SKM-1 treated with dmso at 0.1 percent for 144 hours (cell line): ENCODE measurements around the gene WDR89.
A peak's percentile ranks its signal among the peaks of the same experiment; 100 is the strongest.
"Not testable (repeated sequence)": the region's sequence is repeated elsewhere in the genome, so short reads cannot be mapped to it uniquely, and the experiment has no call there.

Experiments used
- DNase-seq: peaks from one replicate; lab custom pipeline; 2025; ENCODE audit not compliant: unreplicated experiment; lab: John Stamatoyannopoulos, UW

The WDR89 gene

GRCh38 chr14:63654346-63654745 lies 12.7 kb upstream of the WDR89 start:
- DNase-seq: no peak

DNA sequence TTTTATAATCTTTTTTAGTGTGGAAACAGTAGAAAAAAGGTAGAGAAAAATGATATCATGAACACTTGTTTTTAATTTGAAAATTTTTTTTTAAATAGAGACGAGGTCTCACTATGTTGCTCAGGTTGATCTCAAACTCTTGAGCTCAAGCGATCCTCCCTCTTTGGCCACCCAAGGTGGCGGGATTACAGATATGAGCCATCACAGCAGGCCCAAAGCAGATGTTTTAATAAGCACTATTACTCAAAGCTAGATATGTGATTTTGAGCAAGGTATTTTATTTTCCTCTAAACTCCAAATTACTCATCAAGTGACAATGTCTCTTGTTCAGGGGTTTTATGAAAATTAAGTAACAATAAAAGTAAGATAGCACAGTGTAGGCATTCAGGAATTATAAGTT lies 10.7 kb upstream of the WDR89 start:
- no peak for DNase-seq

DNA sequence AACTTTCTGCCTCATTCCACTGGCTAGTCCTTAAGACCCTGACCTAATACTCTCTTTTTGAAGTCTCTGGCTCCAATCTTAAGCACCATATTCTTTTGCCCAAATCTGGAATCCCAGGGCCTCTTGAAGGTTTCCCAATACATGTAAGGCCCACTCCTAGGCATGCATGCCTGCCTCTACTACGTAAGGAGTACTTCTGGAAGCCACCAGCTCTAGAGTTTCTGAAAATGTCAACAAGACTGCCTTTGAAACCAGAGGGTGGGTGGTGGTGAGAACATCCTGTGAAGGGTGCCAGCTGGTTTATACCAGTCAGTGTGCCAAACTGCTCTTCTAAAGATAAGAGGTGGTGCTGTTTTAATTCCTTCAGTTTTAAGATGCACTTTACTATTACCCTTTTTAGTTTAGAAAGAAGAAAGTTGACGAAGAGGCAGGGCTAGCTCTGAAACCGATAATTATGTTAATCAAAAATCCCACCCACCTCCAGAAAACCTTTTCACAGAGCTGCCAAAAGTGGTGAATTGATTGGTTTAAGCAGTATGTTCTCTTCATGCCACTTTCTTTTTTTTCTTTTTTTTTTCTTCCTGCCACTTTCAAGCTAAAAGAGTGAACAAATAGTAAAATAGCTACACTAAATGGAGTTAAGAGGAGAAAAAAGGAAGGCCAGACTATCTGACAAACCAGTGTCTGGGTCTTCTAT lies 8.7 kb upstream of the WDR89 start:
- no peak for DNase-seq

GRCh38 chr14:63647696-63648410 lies 6.2 kb upstream of the WDR89 start:
- no peak for DNase-seq

- no peak for DNase-seq
Measured at GRCh38 chr14:63644741-63645140, 3.1 kb upstream of the WDR89 start.

- DNase-seq: no peak
Measured at GRCh38 chr14:63642656-63643382, 1.1 kb upstream of the WDR89 start.

DNA sequence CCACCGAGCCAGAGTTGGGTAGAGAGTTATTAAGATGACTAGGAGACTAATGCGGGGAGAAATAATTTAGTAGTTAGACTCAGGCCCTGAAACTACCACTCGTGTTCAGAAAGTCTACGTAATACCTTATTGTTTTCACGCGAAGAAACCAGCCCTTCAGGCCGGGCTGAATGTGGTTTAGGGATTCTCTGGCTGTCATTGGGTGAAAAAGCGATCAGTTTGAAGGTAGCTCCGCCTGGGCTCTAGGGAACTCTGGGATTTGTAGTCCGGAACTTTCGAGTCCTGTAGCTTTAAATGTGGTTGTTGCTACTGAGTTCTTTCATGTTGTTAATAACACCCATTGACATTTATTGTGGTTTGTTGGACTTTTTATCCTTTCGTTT lies 549 bp upstream of the WDR89 start:
- DNase-seq: peak; percentile 75

DNA sequence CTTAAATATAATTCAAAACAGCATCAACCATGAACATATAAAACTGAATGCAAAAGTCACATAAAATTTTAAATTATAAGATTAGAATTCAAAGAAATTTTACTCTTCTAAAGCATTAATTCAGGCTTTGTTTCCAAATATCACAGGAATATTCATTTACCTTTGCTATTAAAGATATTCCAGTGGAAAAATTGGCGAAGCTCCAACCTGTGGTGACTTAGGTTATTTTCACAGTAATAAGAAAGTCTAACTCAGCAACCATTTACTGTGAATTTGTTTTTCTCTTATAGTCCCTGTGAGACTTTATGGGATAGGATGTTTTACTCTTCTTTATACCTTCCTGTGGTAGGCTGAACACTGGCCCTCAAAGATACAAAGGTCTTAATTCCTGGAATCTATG lies 3.2 kb downstream of the WDR89 start:
- DNase-seq: no peak

GRCh38 chr14:63636094-63636635 lies 5.5 kb downstream of the WDR89 start:
- not testable (repeated sequence) for DNase-seq

DNA sequence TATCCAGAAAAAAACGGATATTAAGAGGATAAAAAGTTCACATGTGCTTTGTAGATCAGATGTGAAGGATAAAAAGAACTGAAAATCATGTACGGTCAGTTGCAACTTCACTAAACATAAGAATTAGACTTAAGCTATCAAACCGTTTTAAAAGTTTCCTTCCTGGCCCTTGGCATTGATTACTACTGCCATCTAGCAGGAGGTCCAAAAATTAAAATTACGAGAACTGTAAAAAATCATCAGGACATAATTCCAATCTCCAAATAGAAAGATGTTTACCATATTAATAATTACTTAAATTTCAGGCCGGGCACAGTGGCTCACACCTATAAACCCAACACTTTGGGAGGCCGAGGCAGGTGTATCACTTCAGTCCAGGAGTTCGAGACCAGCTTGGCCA lies 7.9 kb downstream of the WDR89 start:
- no peak for DNase-seq

- no peak for DNase-seq
Measured at GRCh38 chr14:63632932-63633514, 8.6 kb downstream of the WDR89 start.

GRCh38 chr14:63624701-63625100 lies 17.0 kb downstream of the WDR89 start:
- DNase-seq: no peak

- DNase-seq: no peak
Measured at GRCh38 chr14:63624203-63624602, 17.5 kb downstream of the WDR89 start.

GRCh38 chr14:63621975-63622374 lies 19.7 kb downstream of the WDR89 start:
- not testable (repeated sequence) for DNase-seq

DNA sequence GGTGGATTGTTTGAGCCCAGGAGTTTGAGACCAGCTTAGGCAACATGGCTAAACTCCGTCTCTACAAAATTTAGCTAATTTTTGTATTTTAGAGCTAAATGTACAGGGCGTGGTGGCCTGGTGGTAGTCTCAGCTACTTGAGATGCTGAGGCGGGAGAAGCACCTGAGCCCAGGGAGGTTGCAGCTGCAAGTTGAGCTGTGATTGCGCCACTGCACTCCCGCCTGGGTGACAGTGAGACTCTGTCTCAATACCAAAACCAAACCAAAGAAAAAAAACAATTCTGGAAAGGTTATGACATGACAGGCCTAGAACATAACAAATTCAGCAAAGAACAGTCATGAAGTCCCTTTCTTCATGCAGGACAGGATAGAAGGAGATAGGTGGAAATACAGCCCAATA lies 25.7 kb downstream of the WDR89 start:
- DNase-seq: no peak

DNA sequence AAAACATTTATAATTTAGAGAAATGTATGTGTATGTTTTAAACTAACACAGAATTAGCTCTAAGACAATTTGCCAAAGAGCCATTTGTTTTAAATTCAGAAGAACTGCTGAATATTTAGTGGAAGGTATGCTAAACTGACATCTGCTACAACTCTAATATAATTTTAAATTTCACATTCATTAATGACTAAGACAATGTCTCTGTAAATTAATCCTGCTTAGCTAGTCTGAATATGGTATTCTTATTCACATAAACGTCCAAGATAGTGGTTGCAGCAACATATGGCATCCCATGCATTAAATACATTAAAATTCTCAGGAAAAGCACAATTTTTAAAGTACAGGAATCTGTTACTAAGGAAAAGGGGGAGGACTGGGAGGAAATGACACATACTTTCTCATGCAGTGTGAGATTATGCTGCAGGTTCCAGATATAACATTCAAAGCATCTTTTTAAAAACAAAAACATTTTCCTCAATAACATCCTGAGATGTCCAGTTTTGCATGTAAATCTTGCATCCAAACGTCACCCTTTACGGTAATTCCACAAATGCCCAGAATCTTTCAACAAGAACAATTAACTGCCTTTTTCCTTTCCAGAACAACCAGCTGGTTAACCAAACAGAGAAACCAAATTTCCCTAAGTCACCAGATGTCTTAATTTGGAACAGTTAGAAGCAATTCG lies 26.9 kb downstream of the WDR89 start:
- no peak for DNase-seq

DNA sequence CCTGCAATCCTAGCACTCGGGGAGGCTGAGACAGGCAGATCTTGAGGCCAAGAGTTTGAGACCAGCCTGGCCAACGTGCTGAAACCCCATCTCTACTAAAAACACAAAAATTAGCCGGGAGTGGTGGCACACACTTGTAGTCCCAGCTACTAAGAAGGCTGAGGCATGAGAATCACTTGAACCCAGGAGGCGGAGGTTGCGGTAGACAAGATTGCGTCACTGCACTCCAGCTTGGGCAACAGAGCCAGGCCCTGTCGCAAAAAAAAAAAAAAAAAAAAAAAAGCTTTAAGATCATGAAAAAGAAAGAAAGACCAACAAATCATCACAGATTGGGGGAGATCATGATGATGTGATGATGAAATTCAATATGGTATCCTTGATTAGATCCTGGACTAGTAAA lies 30.6 kb downstream of the WDR89 start:
- no peak for DNase-seq

DNA sequence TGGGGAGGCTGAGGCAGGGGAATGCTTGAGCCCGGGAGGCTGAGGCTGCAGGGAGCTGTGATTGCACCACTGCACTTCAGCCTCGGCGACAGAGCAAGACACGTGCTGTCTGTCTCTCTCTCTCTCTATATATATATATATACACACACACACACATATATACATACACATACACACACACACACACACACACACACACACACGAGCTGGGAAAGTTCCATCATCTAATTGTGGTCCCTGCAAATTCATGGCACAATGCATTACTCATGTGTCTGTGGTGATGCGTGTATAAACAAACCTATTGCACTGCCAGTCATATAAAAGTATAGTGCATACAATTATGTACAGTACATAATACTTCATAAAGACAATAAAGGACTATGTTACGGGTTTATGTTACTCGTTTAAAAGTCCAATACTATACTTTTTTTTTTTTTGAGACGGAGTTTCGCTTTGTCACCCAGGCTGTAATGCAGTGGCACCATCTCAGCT lies 36.6 kb downstream of the WDR89 start:
- no peak for DNase-seq

DNA sequence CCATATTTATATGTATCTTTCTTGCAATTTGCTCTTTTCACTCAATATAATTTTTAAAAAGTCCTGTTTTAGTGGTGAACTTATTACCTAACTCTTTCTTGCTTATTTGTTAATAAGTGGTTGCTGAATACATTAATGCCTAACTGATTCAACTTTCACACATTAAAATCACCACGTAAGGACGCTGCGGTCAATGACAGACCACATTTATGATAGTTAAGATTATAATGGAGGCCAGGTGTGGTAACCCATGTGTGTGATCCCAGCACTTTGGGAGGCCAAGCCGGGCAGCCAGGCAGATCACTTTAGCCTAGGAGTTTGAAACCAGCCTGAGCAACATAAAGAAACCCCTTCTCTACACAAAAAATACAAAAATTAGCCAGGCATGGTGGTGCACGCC lies 37.0 kb downstream of the WDR89 start:
- DNase-seq: no peak

- DNase-seq: no peak
Measured at GRCh38 chr14:63603749-63604277, 37.9 kb downstream of the WDR89 start.
